CD4-positive, alpha-beta T cell treated with Interleukin-12 subunit alpha and Interleukin-12 subunit beta, for 1 hour (primary cell): ENCODE data around the gene DUOXA2.
"Not testable (repeated sequence)": the region's sequence is repeated elsewhere in the genome, so short reads cannot be mapped to it uniquely, and the experiment has no call there.

Source experiments
- DNase-seq: peaks from one replicate; pipeline ENCODE4 v3.0.0-alpha.2; 2020

DUOXA2 gene

GRCh38 chr15:45114076-45114750, at the start of gene DUOXA2, which contains the start of gene DUOX2:
DUOXA2 (plus strand) TSS chr15:45114326; CDS start chr15:45114606, 280 bp downstream.
DUOX2 (minus strand) TSS chr15:45114172; CDS start chr15:45113411, 761 bp downstream.
- no peak for DNase-seq

GRCh38 chr15:45064386-45064785, 49.7 kb upstream of the DUOXA2 start:
- DNase-seq, result no peak

- not testable (repeated sequence) for DNase-seq
Measured at GRCh38 chr15:45069942-45070360, 44.2 kb upstream of the DUOXA2 start.

GRCh38 chr15:45073602-45074001, 40.5 kb upstream of the DUOXA2 start:
- DNase-seq, result not testable (repeated sequence)

GRCh38 chr15:45075440-45076320, 38.4 kb upstream of the DUOXA2 start:
- not testable (repeated sequence) for DNase-seq

GRCh38 chr15:45077391-45077790, 36.7 kb upstream of the DUOXA2 start:
- not testable (repeated sequence) for DNase-seq

- DNase-seq, result not testable (repeated sequence)
Measured at GRCh38 chr15:45079201-45079600, 34.9 kb upstream of the DUOXA2 start.

- not testable (repeated sequence) for DNase-seq
Measured at GRCh38 chr15:45079628-45080246, 34.4 kb upstream of the DUOXA2 start.

GRCh38 chr15:45080593-45080992, 33.5 kb upstream of the DUOXA2 start:
- not testable (repeated sequence) for DNase-seq

GRCh38 chr15:45082412-45082811, 31.7 kb upstream of the DUOXA2 start:
- DNase-seq, result not testable (repeated sequence)

- no peak for DNase-seq
Measured at GRCh38 chr15:45083223-45083622, 30.9 kb upstream of the DUOXA2 start.

- DNase-seq, result no peak
Measured at GRCh38 chr15:45084163-45084562, 30.0 kb upstream of the DUOXA2 start.

- no peak for DNase-seq
Measured at GRCh38 chr15:45087513-45087912, 26.6 kb upstream of the DUOXA2 start.

- no peak for DNase-seq
Measured at GRCh38 chr15:45088801-45089711, 25.1 kb upstream of the DUOXA2 start.

- DNase-seq, result no peak
Measured at GRCh38 chr15:45089712-45090373, 24.3 kb upstream of the DUOXA2 start.

GRCh38 chr15:45091161-45091560, 23.0 kb upstream of the DUOXA2 start:
- no peak for DNase-seq

GRCh38 chr15:45091576-45091975, 22.6 kb upstream of the DUOXA2 start:
- no peak for DNase-seq

- no peak for DNase-seq
Measured at GRCh38 chr15:45093013-45093412, 21.1 kb upstream of the DUOXA2 start.

GRCh38 chr15:45093622-45094357, 20.3 kb upstream of the DUOXA2 start:
- DNase-seq, result no peak

GRCh38 chr15:45094358-45094730, 19.8 kb upstream of the DUOXA2 start:
- DNase-seq, result no peak

GRCh38 chr15:45095661-45096060, 18.5 kb upstream of the DUOXA2 start:
- DNase-seq, result no peak
